Measurements from ENCODE around the gene CLASP2.
A peak's percentile ranks its signal among the peaks of the same experiment; 100 is the strongest.

Gene CLASP2

GRCh38 chr3:33645060-33645647 lies 72.9 kb downstream of the CLASP2 start:
- TF ChIP-seq CTCF (IDR thresholded peaks at IDR 0.05; ENCODE audit: control insufficient read depth, extremely low read depth, insufficient read depth): no peak
- no peak overlapping the region for H3K4me3 ChIP-seq (ENCODE audit: low read depth, low read length)
- no peak for DNase-seq (ENCODE audit: low read depth)

- no peak for TF ChIP-seq CTCF (IDR thresholded peaks at IDR 0.05; ENCODE audit: control insufficient read depth, extremely low read depth, insufficient read depth)
- no peak for DNase-seq (ENCODE audit: low read depth)
- no peak overlapping the region for H3K4me3 ChIP-seq (ENCODE audit: low read depth, low read length)
Observed at GRCh38 chr3:33644582-33644981, 73.5 kb downstream of the CLASP2 start.

DNA sequence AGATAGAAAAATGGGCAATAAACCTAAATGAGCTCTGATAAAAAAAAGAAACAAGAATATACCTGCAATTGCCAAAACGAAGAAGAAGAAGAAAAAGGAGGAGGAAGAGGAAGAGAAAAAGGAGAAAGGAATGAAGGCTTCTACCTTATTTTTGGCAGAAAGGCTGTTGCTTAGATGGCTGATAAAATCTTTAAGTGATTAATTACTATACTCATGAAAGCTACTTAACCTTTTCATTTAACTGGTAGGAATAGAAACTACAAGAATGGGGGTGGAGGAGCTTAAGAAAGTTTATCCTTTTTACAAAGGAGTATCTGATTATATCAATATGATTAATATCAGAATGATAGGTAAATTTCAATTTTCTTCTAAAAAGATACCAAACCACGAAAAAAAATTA lies 75.2 kb downstream of the CLASP2 start:
- no peak for DNase-seq (ENCODE audit: low read depth)
- no peak for TF ChIP-seq CTCF (IDR thresholded peaks at IDR 0.05; ENCODE audit: control insufficient read depth, extremely low read depth, insufficient read depth)
- H3K4me3 ChIP-seq (ENCODE audit: low read depth, low read length): no peak overlapping the region

DNA sequence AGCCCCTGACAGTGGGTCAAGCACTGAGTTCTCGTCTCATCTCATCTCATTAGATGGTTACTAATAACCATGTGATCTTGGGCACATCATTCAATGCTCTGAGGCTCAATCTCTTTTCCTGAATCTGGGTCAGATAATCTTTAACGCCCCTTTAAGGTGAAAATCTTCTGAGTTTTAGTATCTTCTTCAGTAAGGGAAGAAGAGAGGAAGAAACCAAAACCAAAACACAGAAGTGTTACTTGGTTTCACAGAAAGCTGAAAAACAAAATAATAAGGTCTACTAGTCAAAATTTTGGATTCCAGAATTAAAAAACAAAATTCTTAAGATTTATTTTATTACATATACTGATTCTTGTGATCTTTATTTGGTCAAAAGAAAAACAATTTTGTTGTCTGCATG lies 78.2 kb downstream of the CLASP2 start:
- no peak overlapping the region for H3K4me3 ChIP-seq (ENCODE audit: low read depth, low read length)
- TF ChIP-seq CTCF (IDR thresholded peaks at IDR 0.05; ENCODE audit: control insufficient read depth, extremely low read depth, insufficient read depth): no peak

DNA sequence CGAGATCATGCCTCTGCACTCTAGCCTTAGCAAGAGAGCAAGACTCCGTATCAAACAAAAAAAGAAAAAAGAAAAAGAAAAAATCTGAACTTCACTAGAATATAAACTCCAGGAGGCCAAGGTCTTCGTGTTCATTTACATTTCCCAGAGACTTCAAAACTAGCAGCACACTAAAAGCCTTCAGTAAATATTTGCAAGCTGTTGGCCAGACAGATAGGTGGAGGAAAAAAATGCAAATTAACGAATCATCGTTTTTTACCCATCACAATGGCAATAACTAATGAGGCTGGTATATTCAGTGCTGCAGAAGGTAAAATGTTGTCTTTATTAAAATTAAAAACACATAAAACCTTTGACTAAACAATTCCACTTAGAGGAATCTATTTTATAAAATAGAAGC lies 80.6 kb downstream of the CLASP2 start:
- DNase-seq (ENCODE audit: low read depth): no peak
- TF ChIP-seq CTCF (IDR thresholded peaks at IDR 0.05; ENCODE audit: control insufficient read depth, extremely low read depth, insufficient read depth): no peak
- no peak overlapping the region for H3K4me3 ChIP-seq (ENCODE audit: low read depth, low read length)

More for the DNA sequence above, 78.2 kb downstream of the CLASP2 start:
- DNase-seq (ENCODE audit: low read depth): no peak

DNA sequence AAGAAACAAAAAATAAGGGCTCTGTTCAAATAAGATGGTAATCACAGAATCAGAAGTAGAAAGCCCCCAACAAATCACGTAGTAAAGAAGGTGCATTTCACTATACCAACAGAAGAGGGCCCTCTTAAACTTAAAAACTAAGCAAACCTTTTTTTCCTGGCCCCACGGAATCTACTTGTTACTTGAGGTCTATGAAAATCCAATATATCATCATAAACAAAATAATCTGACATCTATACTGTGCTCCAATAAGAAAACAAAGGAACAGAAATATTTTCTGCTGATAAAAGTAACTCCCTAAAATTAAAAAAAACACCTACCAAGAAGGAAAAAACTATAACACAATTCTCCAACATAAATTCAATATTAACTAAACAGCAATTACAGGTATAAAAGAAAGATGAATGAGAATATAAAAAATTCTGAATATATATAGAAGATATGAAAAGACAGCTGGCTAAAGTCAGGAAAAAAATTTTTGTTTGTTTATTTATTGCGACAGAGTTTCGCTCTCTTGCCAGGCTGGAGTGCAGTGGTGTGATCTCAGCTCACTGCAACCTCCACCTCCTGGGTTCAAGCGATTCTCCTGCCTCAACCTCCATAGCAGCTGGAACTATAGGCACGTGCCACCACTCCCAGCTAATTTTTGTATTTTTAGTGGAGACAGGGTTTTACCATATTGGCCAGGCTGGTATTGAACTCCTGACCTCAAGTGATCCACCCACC lies 81.8 kb downstream of the CLASP2 start:
- no peak for DNase-seq (ENCODE audit: low read depth)
- no peak overlapping the region for H3K4me3 ChIP-seq (ENCODE audit: low read depth, low read length)
- TF ChIP-seq CTCF (IDR thresholded peaks at IDR 0.05; ENCODE audit: control insufficient read depth, extremely low read depth, insufficient read depth): peak; percentile 54

DNA sequence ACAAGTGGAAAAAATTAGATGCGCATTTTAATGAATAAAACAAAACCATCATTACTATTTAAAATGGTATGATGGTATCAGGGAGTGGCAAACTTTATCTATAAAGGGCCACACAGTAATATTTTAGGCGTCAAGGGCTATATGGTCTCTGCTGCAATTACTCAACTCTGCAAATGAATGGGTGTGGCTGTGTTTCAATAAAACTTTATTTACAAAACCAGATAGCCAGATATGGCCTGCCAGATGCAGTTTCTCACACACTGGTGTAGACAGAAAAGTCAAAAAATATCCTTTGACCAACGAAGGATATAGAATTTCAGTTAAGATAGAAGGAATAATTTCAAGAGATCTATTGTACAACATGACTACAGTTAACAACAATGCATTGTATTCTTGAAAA lies 83.8 kb downstream of the CLASP2 start:
- TF ChIP-seq CTCF (IDR thresholded peaks at IDR 0.05; ENCODE audit: control insufficient read depth, extremely low read depth, insufficient read depth): no peak
- no peak for DNase-seq (ENCODE audit: low read depth)
- H3K4me3 ChIP-seq (ENCODE audit: low read depth, low read length): no peak overlapping the region

All from LNCaP clone FGC (cell line).